Mesendoderm (in vitro differentiated cells): ENCODE measurements around the gene SDK2.
A peak's percentile ranks its signal among the peaks of the same experiment; 100 is the strongest.
"Not testable (repeated sequence)": the region's sequence is repeated elsewhere in the genome, so short reads cannot be mapped to it uniquely, and the experiment has no call there.

Source experiments
- DNase-seq: peaks from one replicate; pipeline ENCODE4 v3.0.0; 2013
- H2AK5ac ChIP-seq: 2 replicates; pipeline ENCODE4 v1.6.1; 2013; ENCODE audit warnings: low read length, inconsistent platforms
- H2BK120ac ChIP-seq: 2 replicates; pipeline ENCODE4 v1.6.1; 2013; ENCODE audit warnings: low read depth, mild to moderate bottlenecking, low read length, moderate library complexity, mixed read lengths
- H2BK15ac ChIP-seq: replicated peaks from 2 replicates; pipeline ENCODE4 v1.6.1; 2013; ENCODE audit warnings: low read depth, mild to moderate bottlenecking, moderate library complexity
- H2BK5ac ChIP-seq: 2 replicates; pipeline ENCODE4 v1.6.1; 2013; ENCODE audit warnings: low read length, inconsistent platforms
- H3K18ac ChIP-seq: 2 replicates; pipeline ENCODE4 v1.6.1; 2013; ENCODE audit warnings: mild to moderate bottlenecking, low read length, mixed read lengths
- H3K23ac ChIP-seq: one replicate; pipeline ENCODE4 v1.6.1; 2013; ENCODE audit warnings: low read length
- H3K27ac ChIP-seq: 2 replicates; pipeline ENCODE4 v1.5.1; 2013; ENCODE audit warnings: low read depth, mild to moderate bottlenecking, inconsistent platforms, low read length, moderate library complexity
- H3K27me3 ChIP-seq: 2 replicates; pipeline ENCODE4 v1.6.1; 2013; ENCODE audit warnings: low read length, control low read depth, mild to moderate bottlenecking, inconsistent platforms; ENCODE audit not compliant: insufficient read depth, poor library complexity
- H3K36me3 ChIP-seq: 2 replicates; pipeline ENCODE4 v1.6.1; 2013; ENCODE audit warnings: low read length, inconsistent platforms; ENCODE audit not compliant: control insufficient read depth, insufficient read depth
- H3K4ac ChIP-seq: one replicate; pipeline ENCODE4 v1.6.1; 2013; ENCODE audit warnings: low read depth, mild to moderate bottlenecking, low read length, moderate library complexity
- H3K4me1 ChIP-seq: 2 replicates; pipeline ENCODE4 v1.6.1; 2013; ENCODE audit warnings: low read depth, low read length, inconsistent platforms; ENCODE audit not compliant: control insufficient read depth
- H3K4me2 ChIP-seq: 2 replicates; pipeline ENCODE4 v1.6.1; 2013; ENCODE audit warnings: low read length
- H3K4me3 ChIP-seq: 2 replicates; pipeline ENCODE4 v1.5.1; 2013; ENCODE audit warnings: mild to moderate bottlenecking, low read length
- H3K56ac ChIP-seq: one replicate; pipeline ENCODE4 v1.6.1; 2013; ENCODE audit warnings: low read length
- H3K79me1 ChIP-seq: 2 replicates; pipeline ENCODE4 v1.6.1; 2013; ENCODE audit warnings: low read length, inconsistent platforms
- H3K79me2 ChIP-seq: 2 replicates; pipeline ENCODE4 v1.6.1; 2013; ENCODE audit warnings: mild to moderate bottlenecking, low read length; ENCODE audit not compliant: control insufficient read depth, insufficient read depth
- H3K9ac ChIP-seq: 2 replicates; pipeline ENCODE4 v1.6.1; 2013; ENCODE audit warnings: low read length, inconsistent platforms
- H4K5ac ChIP-seq: one replicate; pipeline ENCODE4 v1.6.1; 2013; ENCODE audit warnings: low read length
- H4K8ac ChIP-seq: one replicate; pipeline ENCODE4 v1.6.1; 2013; ENCODE audit warnings: low read depth, mild to moderate bottlenecking, control low read depth, low read length, moderate library complexity
- WGBS: extraction: QIAGEN DNeasy Blood & Tissue Kit; methylation state at CpG from one replicate; pipeline ENCODE4 v1.1.7; 2013; ENCODE audit warnings: low lambda C conversion rate, missing lambda C conversion rate; ENCODE audit not compliant: insufficient coverage; ENCODE audit errors: extremely low coverage; 5-methylcytosine and 5-hydroxymethylcytosine counted together

The SDK2 gene

DNA sequence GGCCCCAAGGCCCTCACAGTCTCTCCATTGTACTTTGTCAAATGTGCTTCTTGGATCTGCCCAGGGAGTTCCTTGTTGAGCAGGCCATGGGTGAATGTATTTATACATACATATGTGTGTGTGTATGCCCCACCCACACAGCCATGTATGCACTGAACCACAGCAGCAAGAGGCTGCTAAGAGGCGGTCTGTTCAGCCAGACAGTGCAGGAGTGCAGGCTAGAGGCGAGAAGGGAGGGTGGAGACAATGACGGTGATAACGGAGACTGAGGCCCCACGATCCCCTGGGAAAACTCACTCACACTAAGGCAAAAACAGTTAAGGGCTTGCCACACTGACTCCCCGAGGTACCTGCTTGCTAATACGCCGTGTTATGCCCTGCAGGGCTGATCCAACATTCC, 181.4 kb downstream of the SDK2 start:
- H3K18ac ChIP-seq: no peak overlapping the region
- H3K56ac ChIP-seq: no peak overlapping the region
- no peak overlapping the region for H3K9ac ChIP-seq
- no peak overlapping the region for H2BK120ac ChIP-seq
- H3K27me3 ChIP-seq: no peaks in the 10 kb centered on the region
- no peak overlapping the region for H3K4me2 ChIP-seq
- H4K8ac ChIP-seq: no peak overlapping the region
- no peak overlapping the region for H4K5ac ChIP-seq
- no peaks in the 10 kb centered on the region for H3K4me1 ChIP-seq
- no peak overlapping the region for H3K27ac ChIP-seq
- H2AK5ac ChIP-seq: no peak overlapping the region
- no peak overlapping the region for H3K4me3 ChIP-seq
- no peak overlapping the region for H2BK15ac ChIP-seq
- H3K4ac ChIP-seq: no peak overlapping the region
- H3K36me3 ChIP-seq: no peaks in the 10 kb centered on the region
- H3K79me2 ChIP-seq: no peaks in the 10 kb centered on the region
- H3K79me1 ChIP-seq: no peaks in the 10 kb centered on the region
- H3K23ac ChIP-seq: no peak overlapping the region
- no peak for DNase-seq
- H2BK5ac ChIP-seq: no peak overlapping the region
- WGBS: no CpG with 5 or more reads among the region's 8 CpGs

DNA sequence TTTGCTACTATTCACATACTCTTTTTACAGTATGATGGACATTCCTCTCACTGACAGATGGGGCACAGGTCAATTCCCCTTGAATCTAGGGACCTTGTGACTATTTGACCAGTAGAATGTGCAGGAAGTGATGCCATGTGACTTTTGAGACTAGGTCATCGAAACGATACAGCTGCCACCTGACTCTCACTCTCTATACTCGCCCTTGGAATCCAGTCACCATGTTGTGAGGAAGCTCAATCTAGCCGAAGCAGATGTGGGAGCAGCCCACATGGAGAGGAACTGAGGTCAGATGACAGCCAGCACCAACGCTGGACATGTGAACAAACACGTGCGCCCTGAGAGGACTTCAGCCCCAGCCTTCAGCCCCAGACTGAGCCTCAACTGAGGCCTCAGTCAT, 184.3 kb downstream of the SDK2 start:
- no peak overlapping the region for H4K5ac ChIP-seq
- no peak overlapping the region for H3K4me3 ChIP-seq
- no peak overlapping the region for H3K9ac ChIP-seq
- H3K27ac ChIP-seq: no peak overlapping the region
- WGBS: no CpG with 5 or more reads among the region's 7 CpGs
- no peaks in the 10 kb centered on the region for H3K79me1 ChIP-seq
- no peak overlapping the region for H4K8ac ChIP-seq
- H3K56ac ChIP-seq: no peak overlapping the region
- no peak overlapping the region for H2BK15ac ChIP-seq
- DNase-seq: no peak
- no peak overlapping the region for H3K18ac ChIP-seq
- H2BK5ac ChIP-seq: no peak overlapping the region
- no peak overlapping the region for H2AK5ac ChIP-seq
- H3K23ac ChIP-seq: no peak overlapping the region
- H3K79me2 ChIP-seq: no peaks in the 10 kb centered on the region
- no peaks in the 10 kb centered on the region for H3K36me3 ChIP-seq
- H3K27me3 ChIP-seq: no peaks in the 10 kb centered on the region
- no peak overlapping the region for H3K4me2 ChIP-seq
- H2BK120ac ChIP-seq: no peak overlapping the region
- H3K4me1 ChIP-seq: no peaks in the 10 kb centered on the region
- no peak overlapping the region for H3K4ac ChIP-seq

DNA sequence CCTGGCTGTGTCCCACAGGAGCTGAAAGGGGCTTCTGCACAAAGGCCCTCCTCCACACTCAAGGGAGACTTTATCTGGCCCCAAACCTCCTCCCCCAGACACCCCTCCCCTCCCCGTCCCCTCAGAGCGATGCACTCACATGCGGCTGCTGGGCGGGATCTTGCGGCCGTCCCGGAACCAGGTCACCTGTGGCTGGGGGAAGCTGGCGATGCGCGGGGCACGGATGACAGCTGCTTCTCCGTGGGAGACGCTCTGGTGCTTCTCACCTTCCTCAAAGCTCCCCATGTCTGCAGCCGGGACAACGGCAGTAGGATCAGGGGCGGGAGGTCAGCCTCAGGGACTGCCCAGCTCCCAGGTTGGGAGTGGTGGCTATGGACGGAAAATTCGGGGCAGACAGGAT, 188.5 kb downstream of the SDK2 start:
- Histone ChIP-seq H3K4me2 (no peak overlapping the region), H2BK5ac (no peak overlapping the region), H3K27me3 (no peaks in the 10 kb centered on the region), H3K79me2 (no peaks in the 10 kb centered on the region), H2AK5ac (no peak overlapping the region), H3K4me1 (no peaks in the 10 kb centered on the region), H3K9ac (no peak overlapping the region), H4K8ac (no peak overlapping the region), H3K18ac (no peak overlapping the region), H4K5ac (no peak overlapping the region), H3K56ac (no peak overlapping the region), H2BK120ac (no peak overlapping the region), H3K36me3 (no peaks in the 10 kb centered on the region), H3K27ac (no peak overlapping the region), H3K4me3 (no peak overlapping the region), H3K23ac (no peak overlapping the region), H3K4ac (peak overlapping the region; percentile 25), H2BK15ac (no peak overlapping the region), H3K79me1 (no peaks in the 10 kb centered on the region)
- WGBS: no CpG with 5 or more reads among the region's 18 CpGs
- no peak for DNase-seq

DNA sequence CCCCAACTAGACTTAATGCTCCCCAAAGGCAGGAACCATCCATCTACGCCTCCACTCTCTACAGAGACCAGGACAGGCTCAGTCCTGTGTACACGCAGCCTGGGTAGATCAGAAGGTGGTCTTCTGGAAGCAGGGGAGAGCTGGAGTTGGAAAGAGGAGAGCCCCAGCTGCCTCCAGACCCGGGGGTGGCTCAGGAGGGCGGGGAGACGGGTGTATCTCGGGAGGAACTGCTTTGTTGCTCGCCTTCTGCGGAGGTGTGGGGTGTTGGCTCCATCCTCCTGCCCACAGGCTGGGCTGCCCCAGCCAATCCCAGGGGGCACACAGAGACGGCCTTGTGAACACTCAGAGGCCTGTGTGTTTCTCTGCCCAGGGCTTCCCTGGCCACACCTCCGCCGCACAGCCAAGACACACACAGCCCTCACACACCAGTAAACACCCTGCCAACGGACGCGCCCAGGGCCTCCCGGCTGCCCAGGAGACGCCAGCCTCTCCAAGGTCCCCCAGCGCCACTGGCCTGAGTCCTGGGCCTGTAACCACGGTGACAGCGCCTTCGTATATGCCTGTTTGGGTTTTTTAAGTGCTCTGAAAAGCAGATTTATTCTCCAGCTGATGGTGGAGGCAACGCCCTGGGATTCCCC, 189.1 kb downstream of the SDK2 start:
- H3K79me2 ChIP-seq: no peaks in the 10 kb centered on the region
- H4K8ac ChIP-seq: no peak overlapping the region
- no peak overlapping the region for H3K4me3 ChIP-seq
- no peaks in the 10 kb centered on the region for H3K4me1 ChIP-seq
- no peaks in the 10 kb centered on the region for H3K36me3 ChIP-seq
- H3K56ac ChIP-seq: no peak overlapping the region
- no peak overlapping the region for H2BK5ac ChIP-seq
- no peak overlapping the region for H3K18ac ChIP-seq
- H2AK5ac ChIP-seq: no peak overlapping the region
- no CpG with 5 or more reads among the region's 21 CpGs for WGBS
- H2BK120ac ChIP-seq: no peak overlapping the region
- no peaks in the 10 kb centered on the region for H3K79me1 ChIP-seq
- H4K5ac ChIP-seq: no peak overlapping the region
- H3K23ac ChIP-seq: no peak overlapping the region
- no peak overlapping the region for H3K27ac ChIP-seq
- no peak for DNase-seq
- H2BK15ac ChIP-seq: no peak overlapping the region
- H3K4ac ChIP-seq: no peak overlapping the region
- no peak overlapping the region for H3K4me2 ChIP-seq
- H3K27me3 ChIP-seq: no peaks in the 10 kb centered on the region
- H3K9ac ChIP-seq: no peak overlapping the region

DNA sequence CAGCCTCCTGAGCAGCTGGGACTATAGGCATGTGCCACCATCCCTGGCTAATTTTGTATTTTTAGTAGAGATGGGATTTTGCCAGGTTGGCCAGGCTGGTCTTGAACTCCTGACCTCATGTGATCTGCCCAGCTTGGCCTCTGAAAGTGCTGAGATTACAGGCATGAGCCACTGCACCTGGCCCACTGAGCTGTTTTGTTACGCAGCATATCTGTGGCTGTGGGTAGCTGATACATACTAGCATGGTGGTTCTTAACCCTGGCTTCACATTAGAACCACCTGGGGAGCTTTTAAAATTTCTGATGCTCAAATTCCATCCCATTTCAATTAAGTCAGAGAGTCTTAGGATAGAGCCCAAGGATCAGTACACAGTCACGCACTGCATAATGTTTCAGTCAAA, 190.8 kb downstream of the SDK2 start:
- H3K4me3 ChIP-seq, H3K9ac ChIP-seq, H3K4me1 ChIP-seq, H3K4ac ChIP-seq, H3K36me3 ChIP-seq, H2BK120ac ChIP-seq, H2BK15ac ChIP-seq, H2BK5ac ChIP-seq, H3K27me3 ChIP-seq, H3K23ac ChIP-seq, H4K8ac ChIP-seq, H3K56ac ChIP-seq, H4K5ac ChIP-seq, H3K79me2 ChIP-seq, H3K18ac ChIP-seq, H2AK5ac ChIP-seq, H3K4me2 ChIP-seq, H3K79me1 ChIP-seq, H3K27ac ChIP-seq, DNase-seq: not testable (repeated sequence)
- WGBS: no CpG with 5 or more reads among the region's 2 CpGs

DNA sequence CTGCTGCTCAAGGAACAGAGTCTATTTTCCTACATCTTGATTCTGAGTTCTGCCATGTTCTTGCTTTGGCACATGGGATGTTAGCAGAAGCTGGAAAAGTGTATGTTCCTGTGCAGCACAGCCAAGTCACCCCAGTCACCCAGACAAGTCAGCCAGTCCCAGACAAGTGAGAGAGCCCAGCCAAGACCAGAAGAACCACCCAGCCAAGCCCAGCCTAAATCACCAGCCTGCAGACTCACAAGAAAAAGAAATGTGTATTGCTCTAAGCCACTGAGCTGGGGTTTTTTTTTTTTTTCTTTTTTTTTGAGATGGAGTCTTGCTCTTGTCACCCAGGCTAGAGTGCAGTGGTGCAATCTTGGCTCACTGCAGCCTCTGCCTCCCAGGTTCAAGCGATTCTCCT, 191.2 kb downstream of the SDK2 start:
- Histone ChIP-seq H3K9ac (no peak overlapping the region), H4K8ac (no peak overlapping the region), H3K4me2 (no peak overlapping the region), H3K4me3 (no peak overlapping the region), H4K5ac (no peak overlapping the region), H2BK15ac (no peak overlapping the region), H3K18ac (no peak overlapping the region), H2BK120ac (no peak overlapping the region), H3K27ac (no peak overlapping the region), H3K56ac (no peak overlapping the region), H3K4me1 (no peaks in the 10 kb centered on the region), H2AK5ac (no peak overlapping the region), H3K27me3 (no peaks in the 10 kb centered on the region), H2BK5ac (no peak overlapping the region), H3K36me3 (no peaks in the 10 kb centered on the region), H3K4ac (no peak overlapping the region), H3K79me1 (no peaks in the 10 kb centered on the region), H3K79me2 (no peaks in the 10 kb centered on the region), H3K23ac (no peak overlapping the region)
- DNase-seq: no peak
- WGBS: no CpG with 5 or more reads among the region's 1 CpG
